Right cardiac atrium (tissue), 5 donors: ENCODE data around the gene TEKT2. TPM values are rescaled to one million over a fixed set of nuclear protein-coding genes. Genes with fewer than 3 reads are reported as not detected.

Experiments used
- ATAC-seq, 2 donors: fragments of 200-7000 bp; cut with Tn5 transposase; one replicate each; pipeline versions ENCODE4 v1.8.0 to v1.9.1; 2020; ENCODE audit warnings: moderate library complexity in 2 of 2, mild to moderate bottlenecking in 1 of 2
- DNase-seq, 3 donors: peaks; one replicate each; pipeline ENCODE4 v3.0.0-alpha.2; 2020
- H3K27ac ChIP-seq: one replicate; pipeline ENCODE4 v1.5.1; 2013; ENCODE audit warnings: mild to moderate bottlenecking, low read length, control low read depth, moderate library complexity
- H3K27me3 ChIP-seq: one replicate; pipeline ENCODE4 v1.6.1; 2013; ENCODE audit not compliant: control insufficient read depth, insufficient read depth
- H3K4me1 ChIP-seq: one replicate; pipeline ENCODE4 v1.6.1; 2013; ENCODE audit warnings: low read length; ENCODE audit not compliant: control insufficient read depth, insufficient read depth
- H3K4me3 ChIP-seq: one replicate; pipeline ENCODE4 v1.5.1; 2013; ENCODE audit warnings: low read length, control low read depth
- H3K9me3 ChIP-seq: one replicate; pipeline ENCODE4 v1.6.1; 2013; ENCODE audit warnings: low read length; ENCODE audit not compliant: control insufficient read depth
- WGBS: extraction: QIAGEN DNeasy Blood & Tissue Kit; methylation state at CpG from one replicate; pipeline ENCODE4 v1.1.7; 2013; 5-methylcytosine and 5-hydroxymethylcytosine counted together
- intact Hi-C, 4 donors: fragments of 100-400 bp; cut with DNase I; formaldehyde crosslinking; loops; one replicate each; pipeline versions ENCODE4 v1.11.0 to v1.14.0; 2022 to 2023
- polyA plus RNA-seq: library from polyadenylated mRNA; stranded (reverse); fragments of 200-250 nt; gene quantifications from one replicate; pipeline ENCODE4 v1.2.3, GENCODE V29; 2013
- total RNA-seq, 4 donors: library from RNA; stranded (reverse); fragmentation: NEBNext Ultra II Directional; extraction: Animal tissue kit (Norgen Biotek cat#: 25700); gene quantifications; one replicate each; pipeline ENCODE4 v1.2.1, GENCODE V29; 2021
- donor health status: healthy with polysubstance abuse.
- donor health status: DM: no; HTN: yes; CAD: no.
- donor health status: DM: no; HTN: no; CAD: no.
- donor health status: DM: no; HTN: yes; CAD: no; lungs with severe emphysema.
- donor health status: DM: yes; HTN: yes; CAD: no.

TEKT2 gene
- total and polyA plus RNA-seq, 5 donors, result 0.14 to 0.35 (median 0.23) TPM; not detected in 2

DNA sequence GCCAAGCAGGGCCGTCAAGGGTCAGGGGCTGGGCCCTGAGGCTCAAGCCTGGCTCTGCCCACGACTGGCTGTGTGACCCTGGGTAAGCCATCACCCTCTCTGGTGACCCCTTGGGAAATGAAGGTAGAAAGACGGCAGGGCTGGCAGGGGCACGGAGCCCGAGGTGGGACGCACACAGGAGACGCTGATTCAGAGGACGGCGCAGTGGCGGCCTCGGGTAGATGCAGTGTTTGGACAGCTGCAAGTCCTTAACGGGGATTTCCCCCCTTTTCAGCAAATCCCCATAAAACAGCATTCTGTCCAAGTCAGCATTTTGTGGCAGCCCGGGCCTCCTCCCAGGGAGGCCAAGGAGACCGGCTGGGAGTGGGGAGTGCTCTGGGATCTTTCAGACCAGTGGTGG is 24.4 kb downstream of the TEKT2 start:
- no peak for ATAC-seq
- intact Hi-C loops, result loop anchor here in 1 of 4 donors (10.0 kb wide), 1 partner anchor 76 kb away; no protein-coding TSS in a partner anchor
- no peaks in the 10 kb centered on the region for H3K4me1 ChIP-seq
- no peaks in the 10 kb centered on the region for H3K27me3 ChIP-seq
- no peak for DNase-seq
- no peak overlapping the region for H3K4me3 ChIP-seq
- no peak overlapping the region for H3K27ac ChIP-seq
- no peaks in the 10 kb centered on the region for H3K9me3 ChIP-seq
- 79% methylated on average over 14 of the region's 14 CpGs for WGBS

GRCh38 chr1:36109041-36109679 is 25.3 kb downstream of the TEKT2 start:
- H3K27me3 ChIP-seq, result no peaks in the 10 kb centered on the region
- no peak overlapping the region for H3K27ac ChIP-seq
- no peak for ATAC-seq
- WGBS, result 81% methylated on average over 11 of the region's 11 CpGs
- DNase-seq, result no peak
- no peaks in the 10 kb centered on the region for H3K9me3 ChIP-seq
- intact Hi-C loops, result loop anchor here in 1 of 4 donors (10.0 kb wide), 1 partner anchor 76 kb away; no protein-coding TSS in a partner anchor
- H3K4me3 ChIP-seq, result no peak overlapping the region
- H3K4me1 ChIP-seq, result no peaks in the 10 kb centered on the region

DNA sequence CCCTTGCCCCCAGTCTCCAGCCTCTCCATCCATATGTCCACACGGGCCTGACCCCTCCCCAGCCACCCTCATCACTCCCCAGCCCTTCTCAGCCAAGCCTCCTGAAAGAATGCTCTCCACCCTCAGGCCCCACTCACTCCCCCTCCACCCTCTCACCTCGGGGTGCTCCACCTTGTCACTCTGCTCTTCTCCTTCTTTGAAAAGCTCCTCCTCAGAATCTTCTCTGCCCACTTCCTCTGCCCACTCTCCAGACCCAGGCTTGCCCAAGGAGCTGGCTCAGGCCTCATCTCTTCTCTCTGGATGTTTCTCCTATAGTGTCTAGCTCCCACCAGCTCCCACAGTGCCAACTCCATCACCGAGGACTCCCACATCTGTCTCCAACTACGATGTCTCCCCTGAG is 27.3 kb downstream of the TEKT2 start:
- WGBS, result 64% methylated on average over 4 of the region's 4 CpGs
- H3K9me3 ChIP-seq, result no peaks in the 10 kb centered on the region
- no peak overlapping the region for H3K4me3 ChIP-seq
- ATAC-seq (no peak), DNase-seq (no peak)
- H3K4me1 ChIP-seq, result no peaks in the 10 kb centered on the region
- intact Hi-C loops, result no loop called here
- no peaks in the 10 kb centered on the region for H3K27me3 ChIP-seq
- no peak overlapping the region for H3K27ac ChIP-seq

GRCh38 chr1:36112823-36113222 is 28.9 kb downstream of the TEKT2 start:
- H3K27ac ChIP-seq, result no peak overlapping the region
- intact Hi-C loops, result no loop called here
- H3K9me3 ChIP-seq, result no peaks in the 10 kb centered on the region
- ATAC-seq (no peak), DNase-seq (no peak)
- no peaks in the 10 kb centered on the region for H3K27me3 ChIP-seq
- no peak overlapping the region for H3K4me3 ChIP-seq
- WGBS, result 87% methylated on average over 9 of the region's 9 CpGs
- no peaks in the 10 kb centered on the region for H3K4me1 ChIP-seq

- H3K9me3 ChIP-seq, result no peaks in the 10 kb centered on the region
- no peaks in the 10 kb centered on the region for H3K27me3 ChIP-seq
- no peaks in the 10 kb centered on the region for H3K4me1 ChIP-seq
- no peak for ATAC-seq
- 66% methylated on average over 5 of the region's 5 CpGs for WGBS
- H3K27ac ChIP-seq, result no peak overlapping the region
- no peak overlapping the region for H3K4me3 ChIP-seq
- intact Hi-C loops, result no loop called here
- no peak for DNase-seq
These were observed 30.5 kb downstream of the TEKT2 start for GRCh38 chr1:36114371-36114770.

DNA sequence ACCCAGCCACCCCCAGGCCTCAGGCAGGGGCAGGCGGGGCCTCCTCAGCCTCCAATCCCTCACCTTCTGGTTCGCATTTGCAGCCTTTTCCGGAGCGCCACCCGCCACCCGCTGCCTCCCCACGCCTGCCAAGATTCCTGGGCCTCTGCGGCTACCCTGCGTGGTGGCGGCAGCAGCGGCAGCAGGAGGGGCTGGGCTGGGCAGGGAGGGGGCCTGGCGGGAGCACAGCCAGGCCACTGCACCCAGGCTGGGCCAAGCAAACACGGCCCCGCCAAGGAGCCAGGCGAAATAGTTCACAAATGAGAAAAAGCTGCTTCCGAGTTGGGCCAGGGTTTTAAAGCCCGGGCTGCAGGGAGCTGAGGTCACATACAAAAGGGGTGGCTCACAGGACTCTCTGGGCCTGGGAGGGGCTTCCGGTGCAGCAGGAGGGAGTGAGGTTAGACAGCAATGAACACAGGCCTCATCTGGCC is 31.3 kb downstream of the TEKT2 start:
- Histone ChIP-seq H3K9me3 (no peaks in the 10 kb centered on the region), H3K27me3 (no peaks in the 10 kb centered on the region), H3K27ac (no peak overlapping the region), H3K4me3 (no peak overlapping the region), H3K4me1 (no peaks in the 10 kb centered on the region)
- intact Hi-C loops, result no loop called here
- DNase-seq (peak; percentile 52 to 87 (median 85)), ATAC-seq (peak; percentile 65 to 79)
- 50% methylated on average over 18 of the region's 18 CpGs for WGBS

GRCh38 chr1:36115931-36116330 is 32.0 kb downstream of the TEKT2 start:
- Histone ChIP-seq H3K4me3 (no peak overlapping the region), H3K4me1 (no peaks in the 10 kb centered on the region), H3K9me3 (no peaks in the 10 kb centered on the region), H3K27ac (no peak overlapping the region), H3K27me3 (no peaks in the 10 kb centered on the region)
- 63% methylated on average over 5 of the region's 5 CpGs for WGBS
- ATAC-seq, result no peak
- intact Hi-C loops, result no loop called here
- no peak for DNase-seq

GRCh38 chr1:36116901-36117300 is 33.0 kb downstream of the TEKT2 start:
- Histone ChIP-seq H3K27ac (no peak overlapping the region), H3K4me3 (no peak overlapping the region), H3K4me1 (no peaks in the 10 kb centered on the region), H3K9me3 (no peaks in the 10 kb centered on the region), H3K27me3 (no peaks in the 10 kb centered on the region)
- WGBS, result 81% methylated on average over 5 of the region's 5 CpGs
- intact Hi-C loops, result no loop called here
- no peak for DNase-seq
- no peak for ATAC-seq

DNA sequence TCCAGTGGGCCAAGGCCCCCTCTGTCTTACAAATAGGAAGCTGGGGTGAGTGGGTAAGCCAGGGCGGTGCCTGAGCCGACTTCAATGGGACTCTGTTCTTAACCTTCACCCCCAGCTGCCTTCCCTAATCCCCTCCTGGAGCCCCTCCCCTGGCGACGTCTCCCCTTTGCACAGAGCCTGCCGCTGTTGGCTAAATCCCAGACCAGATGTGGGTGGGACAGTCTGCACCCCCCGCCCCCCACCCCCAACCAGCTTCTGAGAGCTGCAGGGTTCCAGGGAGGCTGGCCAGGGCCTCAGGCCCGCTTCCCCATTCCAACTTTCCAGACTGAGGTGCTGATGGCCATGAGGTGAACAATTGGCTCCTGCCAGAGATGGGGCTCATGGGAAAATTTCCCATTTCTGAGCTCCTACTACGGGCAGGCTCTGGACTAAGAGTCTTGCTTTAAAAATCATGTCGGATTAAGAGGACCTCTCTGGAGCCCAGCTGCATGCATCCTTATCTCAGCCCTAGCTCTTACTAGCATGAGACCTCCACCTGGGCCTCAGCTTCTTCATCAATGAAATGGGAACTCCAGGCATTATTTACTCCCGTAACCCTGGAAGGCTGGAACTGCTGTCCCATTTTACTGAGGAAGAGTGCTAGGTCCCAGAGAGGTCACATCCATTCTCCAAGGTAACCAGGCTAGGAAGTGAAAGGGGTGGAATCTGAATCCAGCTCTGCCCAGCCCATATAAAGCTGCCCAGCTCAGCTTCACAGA is 34.7 kb downstream of the TEKT2 start:
- H3K27me3 ChIP-seq, result no peaks in the 10 kb centered on the region
- ATAC-seq, result no peak
- H3K4me3 ChIP-seq, result no peak overlapping the region
- peak in 1 of 3 donors; percentile 35 for DNase-seq
- intact Hi-C loops, result no loop called here
- no peaks in the 10 kb centered on the region for H3K4me1 ChIP-seq
- H3K9me3 ChIP-seq, result no peaks in the 10 kb centered on the region
- 59% methylated on average over 10 of the region's 10 CpGs for WGBS
- H3K27ac ChIP-seq, result no peak overlapping the region

DNA sequence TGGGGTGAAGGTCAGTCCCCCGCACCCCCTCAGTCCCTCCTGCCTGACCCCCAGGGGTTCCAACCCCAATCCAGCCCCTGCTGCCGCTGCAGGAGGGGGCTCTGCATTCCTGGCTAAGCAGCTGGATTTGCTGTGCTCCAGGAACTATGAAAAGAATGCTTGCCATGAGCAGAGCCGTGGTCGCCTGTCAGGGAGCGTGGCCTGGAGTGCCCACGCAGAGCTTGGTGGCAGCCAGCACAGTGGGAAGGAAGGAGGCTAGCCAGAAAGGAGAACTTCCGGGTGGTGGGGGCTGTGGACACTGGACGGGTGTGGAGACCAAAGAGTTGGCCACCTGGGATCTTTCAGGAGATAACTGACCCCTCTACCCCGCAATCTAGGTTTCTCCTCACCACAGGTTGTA is 35.6 kb downstream of the TEKT2 start:
- intact Hi-C loops, result no loop called here
- Histone ChIP-seq H3K4me3 (no peak overlapping the region), H3K27me3 (no peaks in the 10 kb centered on the region), H3K9me3 (no peaks in the 10 kb centered on the region), H3K27ac (no peak overlapping the region), H3K4me1 (no peaks in the 10 kb centered on the region)
- 36% methylated on average over 9 of the region's 9 CpGs for WGBS
- no peak for DNase-seq
- ATAC-seq, result no peak
